ENCODE data around the gene EPHB2.

Gene EPHB2

GRCh38 chr1:22782406-22782805, 71.8 kb downstream of the EPHB2 start:
- DNase-seq: no peak

- DNase-seq: no peak
These were observed 73.7 kb downstream of the EPHB2 start for GRCh38 chr1:22784317-22784716.

GRCh38 chr1:22784737-22785136, 74.1 kb downstream of the EPHB2 start:
- no peak for DNase-seq

- no peak for DNase-seq
These were observed 75.5 kb downstream of the EPHB2 start for GRCh38 chr1:22786101-22786500.

- DNase-seq: no peak
These were observed 76.3 kb downstream of the EPHB2 start for GRCh38 chr1:22786719-22787489.

- no peak for DNase-seq
These were observed 77.0 kb downstream of the EPHB2 start for GRCh38 chr1:22787636-22788035.

- DNase-seq: no peak
These were observed 77.6 kb downstream of the EPHB2 start for GRCh38 chr1:22788254-22788661.

GRCh38 chr1:22789356-22789994, 78.8 kb downstream of the EPHB2 start:
- DNase-seq: no peak

- no peak for DNase-seq
These were observed 79.8 kb downstream of the EPHB2 start for GRCh38 chr1:22790232-22791008.

- DNase-seq: no peak
These were observed 81.2 kb downstream of the EPHB2 start for GRCh38 chr1:22791831-22792347.

GRCh38 chr1:22792396-22793160, 81.9 kb downstream of the EPHB2 start:
- DNase-seq: no peak

- no peak for DNase-seq
These were observed 83.0 kb downstream of the EPHB2 start for GRCh38 chr1:22793647-22794046.

GRCh38 chr1:22794647-22795365, 84.2 kb downstream of the EPHB2 start:
- no peak for DNase-seq

- DNase-seq: no peak
These were observed 84.7 kb downstream of the EPHB2 start for GRCh38 chr1:22795366-22795714.

- no peak for DNase-seq
These were observed 86.0 kb downstream of the EPHB2 start for GRCh38 chr1:22796642-22797041.

GRCh38 chr1:22798083-22798482, 87.4 kb downstream of the EPHB2 start:
- DNase-seq: no peak

- no peak for DNase-seq
These were observed 89.3 kb downstream of the EPHB2 start for GRCh38 chr1:22799971-22800370.

- no peak for DNase-seq
These were observed 90.0 kb downstream of the EPHB2 start for GRCh38 chr1:22800629-22801028.

- DNase-seq: no peak
These were observed 90.7 kb downstream of the EPHB2 start for GRCh38 chr1:22801347-22801746.

GRCh38 chr1:22801761-22802160, 91.1 kb downstream of the EPHB2 start:
- no peak for DNase-seq

- no peak for DNase-seq
These were observed 93.2 kb downstream of the EPHB2 start for GRCh38 chr1:22803833-22804232.

GRCh38 chr1:22804406-22804805, 93.8 kb downstream of the EPHB2 start:
- DNase-seq: no peak

Data from Kasumi-1 (cell line).